CD4-positive, alpha-beta T cell (primary cell): ENCODE data around the gene GDAP1L1. TPM values are rescaled to one million over a fixed set of nuclear protein-coding genes. Genes with fewer than 3 reads are reported as not detected.

Source experiments
- ATAC-seq: fragments of 200-7000 bp; cut with Tn5 transposase; one replicate; pipeline ENCODE4 v1.10.0; 2022; ENCODE audit warnings: mild to moderate bottlenecking; ENCODE audit not compliant: poor library complexity
- CTCF ChIA-PET: fragments of 350-600 bp; sonication (Branson Sonifier 250); formaldehyde crosslinking; loops from one replicate; lab custom pipeline; 2021; ENCODE audit warnings: antibody characterized with exemption, inconsistent platforms; lab: Charles Lee
- POLR2A ChIA-PET: fragments of 350-600 bp; sonication (Branson Sonifier 250); formaldehyde crosslinking; loops from one replicate; lab custom pipeline; 2021; ENCODE audit warnings: antibody characterized with exemption, inconsistent platforms; lab: Charles Lee
- DNase-seq, 14 experiments: peaks; one replicate each; pipeline ENCODE4 v3.0.0-alpha.2; 2013 to 2020; ENCODE audit warnings: mixed read lengths in 2 of 14
- H3K27ac ChIP-seq, 2 donors: one replicate each; pipeline versions ENCODE4 v1.5.1 to v1.7.0; 2013; ENCODE audit warnings: low read length in 2 of 2, low read depth in 1 of 2, mild to moderate bottlenecking in 1 of 2
- H3K27me3 ChIP-seq, 2 experiments: 1 replicate in 1 of 2; 2 replicates in 1 of 2; pipeline versions ENCODE4 v1.6.1 to v1.7.0; 2013; ENCODE audit warnings: low read length in 2 of 2, control low read depth in 1 of 2, mild to moderate bottlenecking in 1 of 2, moderate library complexity in 1 of 2; ENCODE audit not compliant: insufficient read depth in 2 of 2, control insufficient read depth in 1 of 2
- H3K36me3 ChIP-seq: one replicate; pipeline ENCODE4 v1.6.1; 2013; ENCODE audit warnings: low read length, control low read depth; ENCODE audit not compliant: insufficient read depth
- H3K4me1 ChIP-seq: one replicate; pipeline ENCODE4 v1.6.1; 2013; ENCODE audit warnings: low read length, control low read depth; ENCODE audit not compliant: insufficient read depth
- H3K4me3 ChIP-seq: one replicate; pipeline ENCODE4 v1.5.1; 2013; ENCODE audit warnings: mild to moderate bottlenecking, low read length, moderate library complexity
- H3K9me3 ChIP-seq, 2 experiments: 1 replicate in 1 of 2; 2 replicates in 1 of 2; pipeline versions ENCODE4 v1.6.1 to v1.7.0; 2013; ENCODE audit warnings: low read length in 2 of 2, mild to moderate bottlenecking in 2 of 2, control low read depth in 1 of 2, moderate library complexity in 1 of 2; ENCODE audit not compliant: control insufficient read depth in 1 of 2, insufficient read depth in 1 of 2
- H3K27ac Mint-ChIP-seq: one replicate; pipeline ENCODE4 v1.8.0; 2020; ENCODE audit warnings: mixed read lengths
- H3K27me3 Mint-ChIP-seq: one replicate; pipeline ENCODE4 v1.8.0; 2021; ENCODE audit warnings: mixed read lengths
- H3K36me3 Mint-ChIP-seq: one replicate; pipeline ENCODE4 v1.8.0; 2021; ENCODE audit warnings: low read depth, mixed read lengths
- H3K4me1 Mint-ChIP-seq: one replicate; pipeline ENCODE4 v1.8.0; 2021; ENCODE audit warnings: low read depth, mixed read lengths
- H3K4me3 Mint-ChIP-seq: one replicate; pipeline ENCODE4 v1.8.0; 2020; ENCODE audit warnings: mild to moderate bottlenecking, mixed read lengths
- H3K9me3 Mint-ChIP-seq: one replicate; pipeline ENCODE4 v1.8.0; 2020; ENCODE audit warnings: mixed read lengths
- intact Hi-C, 2 experiments: fragments of 100-400 bp; cut with DNase I in 1 of 2; cut with micrococcal nuclease in 1 of 2; formaldehyde crosslinking; loops; one replicate each; pipeline versions ENCODE4 v1.15.1 to v1.9.0; 2023 to 2025; cut with DNase I, micrococcal nuclease
- total RNA-seq, 174 experiments: library from RNA in 2 of 174; stranded (reverse) in 2 of 174; gene quantifications; one replicate each; pipeline ENCODE4 v1.2.3 and lab custom pipeline; 2021 to 2026
- TF ChIP-seq, protein P1 (sequence below): fragments of 200-600 bp; IDR thresholded peaks from one replicate; pipeline ENCODE4 v1.8.0; 2022; ENCODE audit warnings: antibody characterized with exemption, mild to moderate bottlenecking

The GDAP1L1 gene
- total RNA-seq, 2 experiments from 2014 or later, result not detected

DNA sequence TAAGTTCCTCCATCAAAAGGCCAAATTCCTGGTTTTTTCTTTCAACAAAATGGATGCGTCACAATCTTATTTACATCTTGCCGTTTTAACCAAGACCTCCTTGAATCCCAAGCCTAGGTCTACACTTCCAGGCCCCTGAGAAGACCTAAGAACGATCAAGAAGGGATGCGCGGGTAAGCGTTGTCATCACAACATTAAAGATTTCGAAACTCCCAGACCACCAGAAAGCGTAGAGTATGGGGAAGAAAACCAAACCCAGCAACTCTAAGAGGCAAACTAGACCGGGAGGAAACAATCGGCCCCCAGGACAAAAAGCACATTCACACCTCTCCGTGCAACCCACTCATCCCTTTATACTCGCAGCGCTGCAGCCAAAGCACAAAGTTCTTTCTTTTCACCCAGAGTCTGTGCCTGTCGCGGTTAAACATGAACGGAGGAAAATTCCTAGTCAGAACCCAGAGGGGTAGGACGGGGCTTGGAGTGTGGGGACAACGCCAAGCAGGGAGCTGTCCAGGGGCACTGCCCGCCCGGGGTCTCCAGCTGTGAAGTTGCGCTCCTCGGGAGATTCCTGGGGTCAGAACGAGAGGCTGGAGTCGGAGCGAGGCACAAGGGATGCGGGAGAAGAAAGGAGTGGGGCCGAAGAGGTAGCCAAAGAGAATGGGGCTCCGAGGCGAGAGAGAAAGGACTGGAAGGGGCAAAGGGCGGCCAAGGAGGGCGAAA is 37.3 kb upstream of the GDAP1L1 start:
- TF ChIP-seq, protein P1, sequence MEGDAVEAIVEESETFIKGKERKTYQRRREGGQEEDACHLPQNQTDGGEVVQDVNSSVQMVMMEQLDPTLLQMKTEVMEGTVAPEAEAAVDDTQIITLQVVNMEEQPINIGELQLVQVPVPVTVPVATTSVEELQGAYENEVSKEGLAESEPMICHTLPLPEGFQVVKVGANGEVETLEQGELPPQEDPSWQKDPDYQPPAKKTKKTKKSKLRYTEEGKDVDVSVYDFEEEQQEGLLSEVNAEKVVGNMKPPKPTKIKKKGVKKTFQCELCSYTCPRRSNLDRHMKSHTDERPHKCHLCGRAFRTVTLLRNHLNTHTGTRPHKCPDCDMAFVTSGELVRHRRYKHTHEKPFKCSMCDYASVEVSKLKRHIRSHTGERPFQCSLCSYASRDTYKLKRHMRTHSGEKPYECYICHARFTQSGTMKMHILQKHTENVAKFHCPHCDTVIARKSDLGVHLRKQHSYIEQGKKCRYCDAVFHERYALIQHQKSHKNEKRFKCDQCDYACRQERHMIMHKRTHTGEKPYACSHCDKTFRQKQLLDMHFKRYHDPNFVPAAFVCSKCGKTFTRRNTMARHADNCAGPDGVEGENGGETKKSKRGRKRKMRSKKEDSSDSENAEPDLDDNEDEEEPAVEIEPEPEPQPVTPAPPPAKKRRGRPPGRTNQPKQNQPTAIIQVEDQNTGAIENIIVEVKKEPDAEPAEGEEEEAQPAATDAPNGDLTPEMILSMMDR, result no peak
- ChIA-PET CTCF (interaction anchor here (1.0 to 1.3 kb wide), 4 partner anchors 19 to 474 kb away, joined by 3 to 5 read pairs (median 5); partner anchors contain the start of gene FITM2), POLR2A (interaction anchor here (0.8 to 2.9 kb wide), 7 partner anchors 9 to 768 kb away, joined by 3 to 22 read pairs (median 7); partner anchors contain the start of genes FITM2, SERINC3 and TTPAL)
- no peak for ATAC-seq
- peak in 2 of 14 experiments; percentile 15 to 28 for DNase-seq
- H3K36me3 Mint-ChIP-seq, result peaks cover 62% of the 10 kb centered on the region
- no peaks in the 10 kb centered on the region for H3K27me3 Mint-ChIP-seq
- peak overlapping the region; percentile 99 for H3K27ac Mint-ChIP-seq
- Histone ChIP-seq H3K36me3 (peaks cover 18% of the 10 kb centered on the region), H3K9me3 (no peaks in the 10 kb centered on the region), H3K4me1 (peaks cover 23% of the 10 kb centered on the region), H3K27me3 (no peaks in the 10 kb centered on the region), H3K27ac (peak overlapping the region; percentile 82 to 89), H3K4me3 (peak overlapping the region; percentile 78)
- H3K4me1 Mint-ChIP-seq, result peaks cover 61% of the 10 kb centered on the region
- H3K4me3 Mint-ChIP-seq, result peak overlapping the region; percentile 92
- no peaks in the 10 kb centered on the region for H3K9me3 Mint-ChIP-seq
- intact Hi-C loops, result loop anchor here (2.0 to 10.0 kb wide), 7 partner anchors 267 to 753 kb away; partner anchors contain the start of genes SERINC3 (in 2 of the 2), YWHAB (in 2 of the 2), IFT52 (in 1 of the 2) and SRSF6 (in 1 of the 2)

DNA sequence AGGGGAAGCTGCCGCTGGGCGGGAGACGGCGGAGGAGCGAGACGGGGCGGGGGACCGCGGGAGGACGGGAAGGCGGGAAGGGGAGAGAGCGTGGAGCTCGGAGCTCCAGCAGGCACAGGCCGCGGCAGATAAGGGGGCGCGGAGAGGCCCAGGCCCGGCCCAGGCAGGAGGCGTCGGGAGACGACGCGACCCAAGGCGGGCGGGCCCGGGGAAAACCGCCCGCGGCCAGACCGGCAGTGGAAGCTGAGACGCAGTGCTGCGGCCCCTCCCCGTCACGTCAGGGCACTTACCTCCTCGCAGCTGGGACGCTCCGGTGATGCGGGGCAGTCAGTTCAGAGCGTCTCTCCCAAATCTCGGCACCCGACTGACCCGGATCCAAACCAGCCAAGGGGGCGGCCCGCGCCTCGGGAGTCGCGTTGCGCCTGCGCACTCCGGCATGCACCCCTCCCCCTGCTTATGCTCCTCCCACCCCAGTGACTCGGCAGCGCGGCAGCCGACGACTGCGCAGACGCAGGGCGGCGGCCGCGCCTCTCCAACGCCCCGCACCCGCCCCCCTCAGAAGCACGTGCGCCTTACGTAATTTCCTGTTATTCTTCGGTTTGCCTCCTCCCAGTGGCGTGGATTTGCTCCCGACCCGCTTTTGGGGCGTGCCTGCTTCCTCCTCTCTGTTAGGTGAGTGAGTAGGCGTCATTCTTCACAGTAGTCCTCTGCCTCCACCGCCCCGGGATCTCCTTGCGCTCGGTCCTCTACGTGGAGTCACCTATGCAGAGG is 36.5 kb upstream of the GDAP1L1 start, which contains the start of gene OSER1:
Gene OSER1, minus strand, starts transcription at position 366 of the 771 bp plus-strand sequence. CDS start 3,814 bp downstream, outside the sequence.
- Mint-ChIP-seq H3K4me1 (peaks cover 67% of the 10 kb centered on the region), H3K4me3 (peak within 1 kb of the TSS; percentile 92), H3K36me3 (peaks cover 61% of the 10 kb centered on the region), H3K27ac (peak within 1 kb of the TSS; percentile 99), H3K27me3 (no peaks in the 10 kb centered on the region), H3K9me3 (no peaks in the 10 kb centered on the region)
- Histone ChIP-seq H3K27ac (peak within 1 kb of the TSS; percentile 95 to 98), H3K4me1 (peaks cover 29% of the 10 kb centered on the region), H3K27me3 (no peaks in the 10 kb centered on the region), H3K4me3 (peak within 1 kb of the TSS; percentile 78), H3K9me3 (no peaks in the 10 kb centered on the region), H3K36me3 (peaks cover 12% of the 10 kb centered on the region)
- intact Hi-C loops, result loop anchor here (2.0 to 10.0 kb wide), 7 partner anchors 267 to 754 kb away; partner anchors contain the start of genes SERINC3 (in 2 of the 2), YWHAB (in 2 of the 2), IFT52 (in 1 of the 2) and SRSF6 (in 1 of the 2)
- CTCF ChIA-PET, result interaction anchor here (1.0 to 1.2 kb wide), 3 partner anchors 20 to 473 kb away, joined by 3 to 5 read pairs (median 5); partner anchors contain the start of gene FITM2
- TF ChIP-seq, protein P1, result no peak
- POLR2A ChIA-PET, result interaction anchor here (0.8 to 2.9 kb wide), 7 partner anchors 8 to 768 kb away, joined by 3 to 22 read pairs (median 7); partner anchors contain the start of genes FITM2, SERINC3 and TTPAL
- ATAC-seq (peak; percentile 83), DNase-seq (peak; percentile 96 to 100 (median 98))
